Germinal center (tissue), 1 donor: Measurements from ENCODE around the gene RELL2.
"Not testable (repeated sequence)": the region's sequence is repeated elsewhere in the genome, so short reads cannot be mapped to it uniquely, and the experiment has no call there.

ENCODE experiments used
- DNase-seq: peaks from one replicate; pipeline ENCODE4 v3.0.0; 2012; ENCODE audit warnings: mixed read lengths, low spot score

RELL2 gene, protein sequence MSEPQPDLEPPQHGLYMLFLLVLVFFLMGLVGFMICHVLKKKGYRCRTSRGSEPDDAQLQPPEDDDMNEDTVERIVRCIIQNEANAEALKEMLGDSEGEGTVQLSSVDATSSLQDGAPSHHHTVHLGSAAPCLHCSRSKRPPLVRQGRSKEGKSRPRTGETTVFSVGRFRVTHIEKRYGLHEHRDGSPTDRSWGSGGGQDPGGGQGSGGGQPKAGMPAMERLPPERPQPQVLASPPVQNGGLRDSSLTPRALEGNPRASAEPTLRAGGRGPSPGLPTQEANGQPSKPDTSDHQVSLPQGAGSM

DNA sequence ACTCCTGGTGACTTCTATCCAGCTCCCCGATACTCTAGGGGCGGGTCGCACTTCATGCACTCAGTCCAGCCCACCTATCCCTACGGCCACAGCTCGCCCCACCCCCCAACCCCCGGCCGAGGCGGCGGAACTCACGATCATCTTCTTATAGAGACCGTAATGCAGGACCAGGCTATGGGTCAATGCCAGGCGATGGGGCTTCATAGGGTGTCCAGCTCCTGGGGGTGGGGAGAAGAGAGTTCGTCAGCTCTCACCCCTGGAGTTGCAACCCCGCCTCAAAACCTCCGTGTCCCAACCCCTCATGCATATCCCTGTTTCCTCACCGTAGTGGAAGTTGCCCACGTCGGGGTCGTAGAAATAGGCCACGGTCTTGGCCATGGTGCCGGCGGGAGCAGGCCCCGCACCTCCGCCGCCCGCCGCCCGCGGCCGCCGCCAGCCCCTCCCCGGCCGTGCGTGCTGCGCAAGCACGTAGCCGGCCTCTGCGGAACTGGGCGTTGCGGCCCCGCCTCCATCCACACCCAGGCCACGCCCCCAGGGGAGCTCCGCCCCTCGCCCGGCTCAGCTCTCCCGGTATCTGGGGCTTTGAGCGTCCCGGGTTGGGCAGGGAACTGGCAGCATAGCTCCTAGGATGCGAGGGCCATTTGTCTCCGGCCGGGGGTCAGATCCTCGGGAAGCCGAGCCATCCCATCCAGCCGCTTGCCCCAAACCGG, at the start of gene RELL2, which contains the start of gene HDAC3:
Gene RELL2, plus strand, starts transcription at position 585 of the 710 bp plus-strand sequence. CDS start 1,229 bp downstream, outside the sequence.
Gene HDAC3, minus strand, starts transcription at position 437 of the 710 bp plus-strand sequence. Its CDS starts 59 bp downstream, at position 378.
- peak; percentile 96 for DNase-seq

DNA sequence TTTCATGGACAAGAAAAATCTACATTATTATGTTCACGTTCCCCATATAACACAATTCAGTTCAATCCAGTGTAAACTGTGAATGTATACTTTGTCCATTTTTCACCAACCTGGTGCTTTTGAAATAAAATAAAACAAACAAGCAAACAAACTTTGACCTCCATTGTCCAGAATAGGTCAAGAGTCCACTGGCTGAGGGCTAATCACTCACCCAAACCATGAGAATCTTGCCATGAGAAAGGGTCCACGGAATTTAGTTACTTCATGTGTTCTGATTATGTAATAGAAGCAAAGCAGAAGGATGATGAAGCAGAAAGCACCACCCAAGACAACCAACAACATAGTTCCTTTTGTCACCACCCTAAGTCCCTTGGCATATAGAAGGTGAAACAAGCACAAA, 46.7 kb upstream of the RELL2 start:
- no peak for DNase-seq

DNA sequence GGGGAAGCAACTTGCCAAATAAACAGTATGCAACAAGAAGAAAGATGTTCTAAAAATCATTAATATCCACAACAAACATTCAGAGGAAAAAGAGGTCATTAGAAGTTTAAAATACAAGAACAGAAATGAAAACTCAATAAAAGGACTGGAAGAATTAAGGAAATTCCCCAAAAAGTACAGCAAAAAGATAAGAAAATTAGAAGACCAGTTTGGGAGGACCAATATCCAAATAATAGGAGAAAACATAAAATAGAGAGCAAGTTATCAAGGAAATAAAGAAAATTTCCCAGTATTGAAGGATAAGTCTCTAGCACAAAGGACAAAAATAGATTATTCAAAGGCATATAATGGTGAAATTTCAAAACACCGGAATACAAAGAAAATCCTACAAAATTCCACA, 39.9 kb upstream of the RELL2 start:
- DNase-seq = no peak

DNA sequence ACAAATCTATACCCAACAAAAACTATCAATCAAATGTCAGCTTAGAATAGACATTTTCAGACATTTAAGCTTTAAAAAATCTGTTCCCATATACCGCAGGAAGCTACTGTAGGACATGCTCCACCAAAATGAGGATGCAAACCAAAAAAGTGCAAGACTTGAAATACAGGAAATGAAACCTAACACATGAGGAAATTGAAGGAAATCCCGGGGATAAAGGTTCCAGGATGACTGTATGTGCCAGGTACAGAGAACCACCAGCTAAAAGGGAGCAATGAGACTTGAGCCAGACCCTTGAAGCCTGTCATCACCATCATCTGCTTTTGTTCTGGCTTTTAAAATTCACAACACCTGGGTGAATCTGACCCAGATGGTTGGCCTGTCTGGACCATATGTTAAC, 39.4 kb upstream of the RELL2 start:
- no peak for DNase-seq

DNA sequence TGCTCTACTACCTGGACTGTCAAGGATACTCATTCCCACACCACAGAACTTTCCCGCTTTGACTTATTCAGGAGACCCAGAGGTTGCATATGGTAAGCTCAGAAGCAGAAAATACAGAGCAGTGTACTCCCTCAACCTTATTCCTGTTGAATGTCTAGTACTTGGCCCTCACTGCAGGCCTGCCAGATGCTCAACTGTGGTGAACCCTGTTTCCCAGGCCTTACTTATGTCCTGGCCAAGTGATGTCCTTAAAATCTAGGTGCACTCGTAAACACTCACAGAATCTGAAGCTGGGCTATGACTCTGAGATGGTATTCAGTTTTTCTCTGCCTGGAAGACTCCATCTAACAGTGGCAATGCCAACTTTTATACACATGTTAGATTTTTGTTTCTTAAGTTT, 39.0 kb upstream of the RELL2 start:
- DNase-seq = no peak

DNA sequence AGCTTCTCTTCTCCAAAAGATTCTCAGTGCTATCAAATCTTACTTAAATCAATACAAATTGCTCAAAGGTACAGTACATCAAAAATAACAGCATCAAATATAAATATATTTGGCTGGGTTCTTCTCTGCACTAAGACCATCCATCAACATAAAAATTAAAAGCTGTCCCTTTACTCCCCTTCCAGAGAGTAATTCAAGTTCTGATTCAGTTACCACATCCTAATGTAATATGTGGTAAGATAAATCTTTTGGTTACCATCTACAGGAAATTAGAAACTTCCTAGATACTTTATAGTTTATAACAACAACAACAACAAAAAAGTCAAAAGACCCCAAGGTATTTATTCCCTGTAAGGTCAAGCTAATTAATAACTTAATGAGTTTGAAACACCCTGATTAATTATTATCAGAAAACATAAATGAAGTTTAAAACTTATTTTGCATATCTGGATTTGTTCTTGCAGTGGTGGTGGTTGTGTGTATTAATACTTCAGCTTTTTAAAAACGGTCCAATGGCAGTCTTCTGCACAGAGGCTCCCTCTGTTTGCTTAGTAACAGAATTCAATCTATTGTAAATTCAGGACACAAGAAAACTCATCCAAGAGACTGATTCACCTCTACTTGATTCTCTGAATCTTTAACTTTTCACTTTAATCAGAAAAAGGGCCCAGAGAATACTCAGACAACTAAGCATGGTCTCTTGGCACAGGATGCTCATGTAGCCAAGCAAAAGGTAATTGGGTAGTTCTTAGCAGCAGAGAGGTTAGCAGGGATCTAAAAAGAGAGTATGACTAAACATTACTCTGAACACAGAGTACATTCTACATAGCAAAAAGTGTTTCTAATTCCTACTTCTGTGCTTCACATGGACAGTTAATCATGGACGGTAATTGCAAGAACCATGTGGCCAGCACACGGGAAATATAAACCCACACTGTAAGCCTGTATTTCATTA, 38.1 kb upstream of the RELL2 start:
- DNase-seq = no peak

DNA sequence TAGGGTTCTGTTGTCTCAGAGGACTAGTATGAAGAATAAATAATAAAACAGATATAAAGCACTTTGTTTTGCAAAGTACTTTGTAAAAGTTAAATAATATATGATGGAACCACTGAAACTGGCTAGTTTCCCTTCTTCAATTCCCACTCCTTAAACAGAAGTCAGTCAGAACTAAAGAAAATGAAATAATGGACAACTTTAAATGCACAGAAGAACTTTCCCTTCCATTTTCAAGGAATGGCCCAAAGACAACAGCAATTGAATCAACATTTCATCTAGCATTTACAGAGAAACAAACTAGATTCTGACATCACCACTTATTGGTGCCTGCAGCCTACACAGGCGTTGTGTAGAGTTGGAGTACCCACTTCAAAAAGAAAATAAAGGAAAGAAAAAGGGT, 34.2 kb upstream of the RELL2 start:
- DNase-seq = no peak

DNA sequence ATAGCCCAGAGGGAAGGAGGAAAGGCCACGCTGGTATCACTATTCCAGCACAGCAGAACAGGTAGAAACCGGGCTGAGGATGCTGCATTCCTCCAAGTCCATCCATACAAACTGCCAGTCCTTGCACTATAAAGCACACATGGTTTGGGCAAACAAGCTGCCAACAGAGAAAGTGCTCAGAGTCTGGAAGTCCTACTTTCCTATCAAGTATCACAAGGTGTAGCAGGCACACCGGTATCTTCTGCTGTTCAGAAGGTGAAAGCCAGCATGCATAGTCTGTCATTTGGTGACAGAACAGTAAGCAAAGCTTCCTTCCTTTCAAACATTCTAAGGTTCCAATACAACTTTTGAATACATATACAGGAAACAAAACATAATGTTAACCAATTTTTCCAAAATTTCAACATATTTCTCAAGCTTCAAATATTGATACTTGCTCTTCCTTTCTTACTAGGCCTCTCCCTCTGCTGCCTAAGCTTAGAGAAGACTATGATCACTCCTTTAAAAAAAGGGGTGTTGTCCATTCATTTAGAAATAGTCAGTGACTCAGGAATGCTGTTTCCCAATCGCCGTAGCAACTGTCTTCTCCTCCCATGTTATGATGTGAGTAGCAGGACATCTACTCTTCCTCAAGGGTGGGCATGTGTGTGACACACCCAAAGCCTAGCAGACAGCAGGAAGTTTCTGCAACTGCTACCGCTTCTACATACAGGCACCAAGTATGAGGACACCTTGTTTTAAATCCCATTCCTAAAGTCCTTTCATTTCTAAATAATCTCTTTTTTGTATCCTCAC, 32.7 kb upstream of the RELL2 start:
- DNase-seq = no peak

DNA sequence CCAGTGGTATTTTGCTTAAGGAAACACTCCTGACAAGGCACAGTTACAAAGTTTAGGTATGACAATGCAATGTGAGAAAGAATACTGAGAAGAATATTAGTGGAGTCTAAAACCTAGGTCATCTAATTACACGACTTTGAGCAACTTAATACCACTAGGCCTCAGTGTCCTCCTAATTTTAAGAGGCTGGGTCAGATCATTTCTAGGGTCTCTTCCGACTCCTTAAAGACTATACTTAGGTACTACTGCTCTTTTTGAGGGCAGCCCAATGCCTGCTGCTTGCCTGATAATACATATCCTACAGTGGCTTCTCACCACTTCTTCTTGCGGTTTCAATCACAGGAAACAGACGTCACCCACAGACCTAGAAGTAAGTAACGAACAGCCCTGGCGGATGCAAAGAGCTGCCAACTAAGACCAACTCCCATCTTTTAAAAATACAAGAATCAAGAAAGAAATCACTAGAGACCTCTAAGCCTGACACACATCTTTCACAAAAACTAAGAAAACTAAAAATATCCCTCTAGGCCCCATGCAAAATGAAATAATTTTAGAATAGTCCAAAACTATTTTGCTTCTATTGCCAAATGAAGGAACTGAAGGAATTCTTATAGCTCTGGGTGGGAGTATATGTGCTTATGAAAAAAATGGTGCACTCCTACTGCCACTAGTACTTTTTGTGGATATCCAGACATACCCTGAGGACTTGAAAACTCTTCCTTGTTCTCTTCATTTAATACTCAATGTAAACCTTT, 31.1 kb upstream of the RELL2 start:
- peak; percentile 50 for DNase-seq

DNA sequence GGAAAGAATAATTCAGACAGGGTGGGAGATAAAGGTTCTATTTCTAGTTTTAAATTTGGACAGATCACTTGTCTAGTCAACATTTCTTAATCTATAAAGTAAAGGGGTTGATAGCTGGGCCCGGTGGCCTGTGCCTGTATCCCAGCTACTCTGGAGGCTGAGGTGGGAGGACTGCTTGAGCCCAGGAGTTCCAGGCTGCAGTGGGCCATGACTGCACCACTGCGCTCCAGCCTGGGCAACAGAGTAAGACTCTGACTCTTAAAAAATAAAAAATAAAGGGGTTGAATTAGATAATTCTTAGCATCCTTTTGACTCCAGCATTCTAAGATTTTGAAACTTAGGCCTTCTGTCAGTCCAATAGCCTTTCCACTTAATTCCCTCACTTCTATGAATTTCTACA, 28.8 kb upstream of the RELL2 start:
- no peak for DNase-seq

DNA sequence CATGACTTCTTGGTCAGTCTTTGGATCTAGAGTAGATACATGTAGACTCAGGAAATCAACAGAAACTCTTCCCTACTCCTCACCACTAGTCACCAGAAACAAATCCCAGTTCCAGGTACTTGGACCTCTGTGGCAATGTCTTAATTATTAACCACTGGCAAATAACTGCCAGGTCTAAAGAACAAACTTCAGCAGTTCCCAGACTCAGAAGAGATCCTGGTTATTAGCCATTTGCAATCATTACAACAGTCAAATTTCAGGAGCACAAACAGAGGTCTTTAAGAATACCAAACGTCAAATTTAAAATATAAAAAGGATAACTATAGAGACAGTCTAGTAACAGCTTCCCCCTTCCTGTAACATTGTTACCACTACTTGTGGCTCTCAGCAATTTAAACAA, 28.2 kb upstream of the RELL2 start:
- no peak for DNase-seq

DNA sequence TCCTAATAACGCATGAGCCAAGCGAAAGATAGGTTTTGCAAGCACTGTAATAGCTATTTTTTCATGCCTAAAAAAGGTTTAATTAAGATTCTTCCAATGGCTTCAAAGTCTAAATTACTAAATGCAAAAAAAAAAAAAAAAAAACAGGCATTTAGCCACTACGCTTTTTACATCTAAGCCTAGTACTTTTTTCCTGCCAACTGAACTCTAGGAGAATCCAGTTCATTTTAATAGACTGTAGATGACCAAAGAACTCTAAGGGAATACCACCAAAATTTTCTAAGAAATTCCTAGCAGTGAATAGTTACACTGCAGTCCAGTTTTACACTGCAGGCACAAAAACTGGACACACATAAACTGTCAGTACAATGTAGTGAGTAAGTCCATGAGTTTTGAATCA, 27.8 kb upstream of the RELL2 start:
- DNase-seq = no peak

DNA sequence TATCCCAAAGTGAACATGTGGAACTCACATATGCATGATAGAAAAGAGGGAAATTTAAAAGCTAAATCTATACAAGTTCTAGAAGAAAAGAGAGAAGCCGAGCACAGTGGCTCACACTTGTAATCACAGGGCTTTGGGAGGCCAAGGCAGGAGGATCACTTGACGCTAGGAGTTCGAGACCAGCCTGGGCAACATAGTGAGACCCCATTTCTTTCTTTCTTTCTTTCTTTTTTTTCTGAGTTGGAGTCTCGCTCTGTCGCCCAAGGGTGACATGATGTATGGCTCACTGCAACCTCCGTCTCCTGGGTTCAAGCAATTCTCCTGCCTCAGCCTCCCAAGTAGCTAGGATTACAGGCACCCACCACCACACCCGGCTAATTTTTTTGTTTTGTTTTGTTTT, 26.9 kb upstream of the RELL2 start:
- DNase-seq = not testable (repeated sequence)

DNA sequence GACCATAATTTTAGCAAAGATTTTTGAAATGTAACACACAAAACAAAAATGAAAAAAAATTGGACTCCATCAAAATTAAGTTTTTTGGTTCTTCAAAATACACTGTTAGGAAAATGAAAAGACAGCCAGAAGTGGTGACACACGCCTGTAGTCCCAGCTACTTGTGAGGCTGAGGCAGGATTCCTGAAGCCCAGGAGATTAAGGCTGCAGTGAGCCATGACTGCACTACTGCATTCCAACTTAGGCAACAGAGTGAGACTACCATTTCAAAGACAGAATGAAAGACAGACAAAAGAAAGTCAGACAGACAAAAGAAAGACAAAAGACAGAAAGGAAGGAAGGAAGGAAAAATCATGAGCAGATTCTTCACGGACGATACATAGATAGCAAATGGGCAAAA, 25.5 kb upstream of the RELL2 start:
- no peak for DNase-seq

DNA sequence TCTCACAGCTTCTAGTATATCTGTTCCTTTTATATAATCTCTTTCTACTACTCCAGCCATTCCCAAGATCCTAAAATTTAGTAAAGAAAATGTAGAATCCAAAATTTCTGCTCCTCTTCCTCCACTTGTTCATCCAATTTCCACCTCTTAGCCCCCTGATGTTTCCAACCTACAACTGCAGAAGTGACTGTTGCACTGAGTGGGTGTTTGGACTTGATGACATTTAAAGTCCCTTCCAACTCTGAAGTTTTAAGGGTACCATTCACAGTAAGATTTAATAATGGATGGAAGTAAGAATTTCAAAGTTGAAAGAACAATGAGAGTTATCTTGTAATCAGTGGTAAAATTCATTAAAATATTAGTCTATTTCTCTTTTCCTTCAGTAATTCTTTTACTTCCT, 23.5 kb upstream of the RELL2 start:
- DNase-seq = no peak

DNA sequence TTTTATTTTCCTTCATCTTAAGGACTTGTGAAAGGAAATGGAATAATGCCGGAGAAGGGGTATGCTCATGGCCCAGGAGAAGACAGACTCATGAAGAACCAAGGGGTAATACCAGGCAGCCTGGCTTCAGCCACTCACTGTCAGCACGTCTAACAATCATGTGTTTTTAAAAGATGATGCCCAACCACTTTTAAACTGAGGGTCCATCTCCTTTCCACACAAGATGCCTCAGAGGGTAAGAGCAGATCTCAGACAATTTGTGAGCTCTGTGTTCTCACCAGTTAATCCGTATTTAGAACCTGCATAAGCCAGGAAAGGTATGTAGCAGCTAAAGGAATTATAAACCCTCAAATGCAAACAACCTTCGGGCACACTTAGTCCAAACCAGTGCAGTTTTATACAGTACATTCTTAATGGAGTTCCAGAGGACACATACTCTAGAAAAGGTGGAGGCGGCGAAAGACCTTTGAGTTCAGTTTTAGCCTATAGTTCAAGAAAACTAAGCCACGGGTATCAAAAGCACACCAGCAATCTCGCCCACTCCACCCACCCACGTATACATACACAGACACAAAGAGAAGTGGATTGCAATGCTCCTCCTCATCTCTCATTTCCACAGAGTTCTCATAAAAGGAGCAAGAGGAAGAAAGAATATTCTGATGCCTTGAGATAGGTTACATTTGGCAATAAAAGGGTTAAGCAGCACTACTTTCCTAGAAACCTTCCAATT, 20.6 kb upstream of the RELL2 start:
- no peak for DNase-seq

DNA sequence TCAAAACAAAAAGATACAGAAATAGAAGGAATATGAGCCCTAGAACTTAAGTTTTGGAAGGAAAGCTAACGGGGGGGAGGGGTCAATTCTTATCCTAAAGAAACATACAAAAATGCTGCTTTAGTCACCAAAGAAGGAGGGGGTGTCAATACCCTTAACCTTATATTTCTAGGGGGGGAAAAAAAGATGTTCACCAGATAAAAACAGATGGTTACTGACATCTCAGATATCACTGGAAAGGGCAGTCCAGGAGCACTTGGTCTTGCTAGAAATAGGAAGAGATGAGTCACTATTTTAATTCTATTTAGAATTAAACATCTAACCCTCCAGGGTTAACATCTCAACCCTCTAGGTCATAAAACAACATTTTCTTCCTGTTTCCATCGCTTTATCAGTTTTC, 19.7 kb upstream of the RELL2 start:
- DNase-seq = no peak

DNA sequence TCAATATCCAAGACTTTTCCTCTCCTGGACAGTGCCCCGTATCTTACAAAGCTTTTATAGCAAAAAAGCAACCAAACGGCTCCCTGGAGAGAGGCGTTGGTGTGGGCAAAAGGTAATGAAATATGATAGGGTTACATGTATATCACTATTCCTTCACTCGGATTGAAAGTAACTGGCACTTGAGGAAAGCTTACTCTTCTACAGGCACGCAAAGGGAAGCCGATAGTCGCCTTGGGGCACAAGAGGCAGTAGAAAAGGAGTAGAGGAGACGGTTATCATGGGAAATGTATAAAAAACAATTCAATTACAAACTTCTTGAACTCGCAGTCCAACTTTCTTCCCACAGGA, 19.1 kb upstream of the RELL2 start:
- DNase-seq = no peak

DNA sequence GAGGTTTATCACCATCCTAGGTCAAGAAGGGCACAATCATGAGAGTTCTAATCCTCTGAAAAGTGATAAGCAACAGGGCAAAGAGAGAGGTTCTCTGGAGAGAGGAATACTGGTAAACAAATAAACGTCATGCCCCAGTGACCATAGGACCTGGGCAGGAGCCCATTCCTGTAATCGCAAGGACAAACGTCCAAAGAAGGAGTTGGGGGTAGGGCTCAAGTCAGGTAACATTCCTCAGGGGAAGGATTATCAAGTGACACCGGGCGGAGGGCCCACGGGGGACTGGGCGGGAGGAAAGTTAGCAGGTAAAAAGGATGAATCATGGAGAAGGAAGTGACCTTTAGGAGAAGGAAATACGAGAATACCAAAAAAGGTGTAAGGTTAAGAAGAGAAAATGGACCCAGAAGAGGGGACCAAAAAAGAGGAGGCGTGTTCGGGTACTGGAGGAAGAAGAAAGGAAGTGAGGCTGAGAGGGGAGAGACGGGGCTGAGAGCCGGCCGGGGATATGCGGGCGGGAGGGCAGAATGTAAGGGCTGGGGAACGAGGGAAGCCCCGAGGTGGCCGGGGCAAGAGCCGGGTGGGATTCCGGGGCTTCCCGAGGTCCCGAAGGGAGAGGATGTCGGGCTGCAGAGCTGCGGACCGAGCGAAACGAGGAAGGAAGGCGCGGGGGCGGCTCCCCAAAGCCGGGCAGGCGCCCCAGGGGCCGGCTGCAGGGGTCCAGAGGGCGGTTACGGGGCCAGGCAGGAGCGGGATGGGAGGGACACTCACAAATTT, 18.6 kb upstream of the RELL2 start:
- peak; percentile 70 for DNase-seq
